ENCODE measurements around the gene RAP1GDS1. TPM values are rescaled to one million over a fixed set of nuclear protein-coding genes. Genes with fewer than 3 reads are reported as not detected.

Gene RAP1GDS1
- total RNA-seq, 1 donor from 2014 or later: 67.8 TPM

DNA sequence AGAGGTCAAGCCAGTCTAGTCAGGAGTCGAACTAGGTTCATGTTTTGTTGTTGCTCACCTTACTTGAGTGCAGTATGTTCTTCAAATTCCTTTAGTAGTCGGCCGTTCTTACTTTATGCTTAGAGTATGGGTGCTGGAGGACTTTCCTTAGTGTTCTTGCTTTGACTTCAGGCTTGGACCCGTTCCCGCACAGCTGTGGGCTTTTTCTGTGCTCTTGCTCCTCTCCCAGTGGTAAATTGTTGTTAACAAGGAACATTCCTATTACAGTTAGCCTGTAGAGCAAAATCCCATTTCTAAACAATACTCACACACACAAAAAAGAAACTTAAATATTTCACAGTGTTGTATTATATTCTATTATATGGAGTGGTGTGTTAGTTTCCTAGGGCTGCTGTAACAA, 113.5 kb downstream of the RAP1GDS1 start:
- H3K27ac Mint-ChIP-seq (ENCODE audit: unreplicated experiment): no peak overlapping the region
- H3K36me3 Mint-ChIP-seq (ENCODE audit: low read depth, unreplicated experiment): peaks cover 7% of the 10 kb centered on the region
- H3K27me3 Mint-ChIP-seq (ENCODE audit: unreplicated experiment): no peaks in the 10 kb centered on the region
- DNase-seq (ENCODE audit: low spot score): no peak
- H3K4me3 Mint-ChIP-seq (ENCODE audit: unreplicated experiment): no peak overlapping the region
- H3K9me3 Mint-ChIP-seq (ENCODE audit: unreplicated experiment): no peaks in the 10 kb centered on the region
- H3K4me1 Mint-ChIP-seq (ENCODE audit: unreplicated experiment): no peaks in the 10 kb centered on the region
- TF ChIP-seq, protein P1, sequence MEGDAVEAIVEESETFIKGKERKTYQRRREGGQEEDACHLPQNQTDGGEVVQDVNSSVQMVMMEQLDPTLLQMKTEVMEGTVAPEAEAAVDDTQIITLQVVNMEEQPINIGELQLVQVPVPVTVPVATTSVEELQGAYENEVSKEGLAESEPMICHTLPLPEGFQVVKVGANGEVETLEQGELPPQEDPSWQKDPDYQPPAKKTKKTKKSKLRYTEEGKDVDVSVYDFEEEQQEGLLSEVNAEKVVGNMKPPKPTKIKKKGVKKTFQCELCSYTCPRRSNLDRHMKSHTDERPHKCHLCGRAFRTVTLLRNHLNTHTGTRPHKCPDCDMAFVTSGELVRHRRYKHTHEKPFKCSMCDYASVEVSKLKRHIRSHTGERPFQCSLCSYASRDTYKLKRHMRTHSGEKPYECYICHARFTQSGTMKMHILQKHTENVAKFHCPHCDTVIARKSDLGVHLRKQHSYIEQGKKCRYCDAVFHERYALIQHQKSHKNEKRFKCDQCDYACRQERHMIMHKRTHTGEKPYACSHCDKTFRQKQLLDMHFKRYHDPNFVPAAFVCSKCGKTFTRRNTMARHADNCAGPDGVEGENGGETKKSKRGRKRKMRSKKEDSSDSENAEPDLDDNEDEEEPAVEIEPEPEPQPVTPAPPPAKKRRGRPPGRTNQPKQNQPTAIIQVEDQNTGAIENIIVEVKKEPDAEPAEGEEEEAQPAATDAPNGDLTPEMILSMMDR (IDR thresholded peaks at IDR 0.05; ENCODE audit: unreplicated experiment): no peak

DNA sequence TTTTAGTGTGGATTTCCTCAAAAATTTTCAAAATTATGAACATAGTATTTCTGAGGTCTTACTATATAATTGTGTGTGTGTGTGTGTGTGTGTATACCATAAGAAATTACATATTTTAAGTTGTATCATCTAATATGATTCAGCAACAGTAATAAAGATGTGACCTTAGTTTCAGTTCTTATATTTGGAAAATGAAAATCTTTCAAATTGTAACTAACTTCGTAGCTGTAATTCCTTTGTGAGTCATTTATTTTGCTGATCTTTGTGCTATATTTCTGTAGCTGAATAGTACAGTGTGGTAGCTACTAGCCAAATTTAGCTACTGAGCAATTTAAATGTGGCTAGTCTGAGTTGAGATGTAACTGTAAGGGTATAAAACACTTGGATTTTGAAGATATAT, 116.4 kb downstream of the RAP1GDS1 start:
- Mint-ChIP-seq H3K9me3 (ENCODE audit: unreplicated experiment) (no peaks in the 10 kb centered on the region), H3K36me3 (ENCODE audit: low read depth, unreplicated experiment) (peaks cover 4% of the 10 kb centered on the region), H3K27me3 (ENCODE audit: unreplicated experiment) (no peaks in the 10 kb centered on the region), H3K4me1 (ENCODE audit: unreplicated experiment) (no peaks in the 10 kb centered on the region), H3K4me3 (ENCODE audit: unreplicated experiment) (no peak overlapping the region), H3K27ac (ENCODE audit: unreplicated experiment) (no peak overlapping the region)
- TF ChIP-seq, protein P1 (IDR thresholded peaks at IDR 0.05; ENCODE audit: unreplicated experiment): no peak
- DNase-seq (ENCODE audit: low spot score): no peak

DNA sequence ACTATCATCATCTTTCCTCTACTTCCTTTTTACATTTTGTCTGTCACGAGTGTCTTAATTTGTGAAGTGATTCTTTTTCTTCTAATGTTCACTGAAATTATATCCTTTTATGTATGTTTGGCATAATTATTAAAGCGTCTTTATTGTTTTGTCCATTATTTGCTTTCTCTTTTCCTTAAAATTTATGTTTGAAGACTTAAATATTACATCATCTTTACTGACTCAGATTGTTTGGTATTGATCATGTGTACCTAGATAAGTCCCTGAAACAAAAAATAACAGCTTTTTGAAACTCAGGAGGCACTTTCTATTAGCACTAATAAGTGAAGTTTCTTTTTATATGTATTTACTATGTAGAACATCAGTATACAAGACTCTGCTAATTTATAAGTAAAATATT, 120.1 kb downstream of the RAP1GDS1 start:
- Mint-ChIP-seq H3K9me3 (ENCODE audit: unreplicated experiment) (no peaks in the 10 kb centered on the region), H3K4me1 (ENCODE audit: unreplicated experiment) (no peaks in the 10 kb centered on the region), H3K36me3 (ENCODE audit: low read depth, unreplicated experiment) (no peaks in the 10 kb centered on the region), H3K27me3 (ENCODE audit: unreplicated experiment) (no peaks in the 10 kb centered on the region), H3K4me3 (ENCODE audit: unreplicated experiment) (no peak overlapping the region), H3K27ac (ENCODE audit: unreplicated experiment) (no peak overlapping the region)
- DNase-seq (ENCODE audit: low spot score): no peak
- TF ChIP-seq, protein P1 (IDR thresholded peaks at IDR 0.05; ENCODE audit: unreplicated experiment): no peak

DNA sequence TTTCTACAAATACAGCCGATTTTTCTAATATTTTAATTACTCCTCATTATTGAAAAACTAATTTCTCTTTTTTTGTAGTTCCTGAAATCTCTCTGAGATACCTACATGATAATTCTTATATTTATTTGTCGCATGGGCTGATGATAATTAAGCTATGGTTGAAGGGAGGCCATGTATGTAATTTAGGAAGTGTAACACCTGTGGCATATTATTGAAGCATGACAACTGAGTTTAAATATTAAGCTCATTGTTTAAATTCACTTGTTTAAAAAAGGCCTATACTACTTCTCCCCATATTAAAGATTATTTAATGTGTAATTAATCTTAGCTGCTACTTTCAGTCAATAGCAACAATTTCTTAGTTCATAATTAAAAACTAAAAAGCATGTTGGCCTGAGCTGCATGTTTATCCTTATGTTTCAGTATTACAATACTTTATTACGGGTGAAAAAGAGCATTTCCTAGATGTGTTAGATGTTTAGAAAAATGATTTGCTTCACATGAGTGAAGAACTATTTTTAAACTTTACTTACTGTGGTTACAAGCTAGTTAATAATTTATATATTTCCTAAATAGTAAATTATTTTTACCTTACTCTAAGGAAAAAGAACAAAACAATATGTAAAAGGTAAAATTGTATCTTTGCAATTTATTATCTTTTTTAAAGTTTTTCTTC, 122.4 kb downstream of the RAP1GDS1 start:
- Mint-ChIP-seq H3K4me1 (ENCODE audit: unreplicated experiment) (no peaks in the 10 kb centered on the region), H3K27ac (ENCODE audit: unreplicated experiment) (no peak overlapping the region), H3K9me3 (ENCODE audit: unreplicated experiment) (no peaks in the 10 kb centered on the region), H3K27me3 (ENCODE audit: unreplicated experiment) (no peaks in the 10 kb centered on the region), H3K4me3 (ENCODE audit: unreplicated experiment) (no peak overlapping the region), H3K36me3 (ENCODE audit: low read depth, unreplicated experiment) (no peaks in the 10 kb centered on the region)
- TF ChIP-seq, protein P1 (IDR thresholded peaks at IDR 0.05; ENCODE audit: unreplicated experiment): no peak
- DNase-seq (ENCODE audit: low spot score): no peak

DNA sequence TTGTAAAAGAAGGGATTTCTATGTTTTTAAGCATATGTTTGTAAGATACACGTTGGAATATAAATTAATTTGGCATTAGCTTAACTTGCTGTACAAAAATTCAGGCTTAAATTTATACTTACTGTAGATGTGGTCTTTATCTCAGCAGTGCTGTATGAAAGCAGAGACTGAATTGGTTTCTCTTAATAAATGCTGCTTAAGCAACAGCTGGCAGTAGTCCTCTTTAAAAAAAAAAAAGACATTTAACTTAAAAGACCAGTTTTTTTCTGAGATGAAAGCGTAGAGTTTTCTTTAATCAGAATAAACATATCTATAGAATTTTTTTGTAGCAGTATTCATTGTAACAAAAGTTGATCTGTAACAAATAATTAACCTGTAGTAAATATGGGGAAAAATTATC, 124.6 kb downstream of the RAP1GDS1 start:
- H3K9me3 Mint-ChIP-seq (ENCODE audit: unreplicated experiment): no peaks in the 10 kb centered on the region
- H3K36me3 Mint-ChIP-seq (ENCODE audit: low read depth, unreplicated experiment): no peaks in the 10 kb centered on the region
- H3K4me3 Mint-ChIP-seq (ENCODE audit: unreplicated experiment): no peak overlapping the region
- no peaks in the 10 kb centered on the region for H3K27me3 Mint-ChIP-seq (ENCODE audit: unreplicated experiment)
- H3K27ac Mint-ChIP-seq (ENCODE audit: unreplicated experiment): no peak overlapping the region
- H3K4me1 Mint-ChIP-seq (ENCODE audit: unreplicated experiment): no peaks in the 10 kb centered on the region
- no peak for DNase-seq (ENCODE audit: low spot score)
- TF ChIP-seq, protein P1 (IDR thresholded peaks at IDR 0.05; ENCODE audit: unreplicated experiment): no peak
